Right lobe of liver (tissue), 4 donors: ENCODE results near the gene EPS8L2.

Experiments used
- CTCF ChIP-seq, 4 donors: fragments of 200-600 bp in 3 of 4; fragments of 450-650 bp in 1 of 4; IDR thresholded peaks; one replicate each; pipeline versions ENCODE4 v1.5.1 to v1.8.0; 2016 to 2022; ENCODE audit warnings: antibody characterized with exemption in 4 of 4, mild to moderate bottlenecking in 2 of 4
- POLR2A ChIP-seq: fragments of 450-650 bp; IDR thresholded peaks from one replicate; pipeline ENCODE4 v1.6.1; 2017; ENCODE audit warnings: antibody characterized with exemption, mild to moderate bottlenecking
- donor health status: DM: no; HTN: no; CAD: no.
- donor health status: DM: no; HTN: no; CAD: no.
- donor health status: DM: no; HTN: yes; CAD: no.

GRCh38 chr11:673866-674265 is 32.2 kb upstream of the EPS8L2 start:
- TF ChIP-seq CTCF (IDR thresholded peaks at IDR 0.05) (no peak), POLR2A (no peak)
